WERI-Rb-1 (cell line): Measurements from ENCODE around the gene FAM43B.

Source experiments
- DNase-seq: peaks from one replicate; pipeline ENCODE4 v3.0.0-alpha.2; 2020
- H3K27ac ChIP-seq: fragments of 250-450 bp; sonication (Bioruptor Pico); 2 replicates; pipeline ENCODE4 v1.5.1; 2020; ENCODE audit warnings: mild to moderate bottlenecking, moderate library complexity
- H3K27me3 ChIP-seq: fragments of 250-450 bp; sonication (Bioruptor Pico); 2 replicates; pipeline ENCODE4 v1.5.1; 2021; ENCODE audit warnings: mild to moderate bottlenecking, low read depth, moderate library complexity; ENCODE audit not compliant: insufficient read depth, severe bottlenecking
- H3K36me3 ChIP-seq: fragments of 250-450 bp; sonication (Bioruptor Pico); 2 replicates; pipeline ENCODE4 v1.5.1; 2020; ENCODE audit warnings: mild to moderate bottlenecking, moderate library complexity
- H3K4me3 ChIP-seq: 2 replicates; pipeline ENCODE4 v1.5.1; 2011; ENCODE audit warnings: low read depth, mild to moderate bottlenecking, control low read depth, low read length
- H3K9me3 ChIP-seq: fragments of 250-450 bp; sonication (Bioruptor Pico); 2 replicates; pipeline ENCODE4 v1.5.1; 2021; ENCODE audit warnings: mild to moderate bottlenecking, moderate library complexity; ENCODE audit not compliant: severe bottlenecking
- CTCF ChIP-seq: IDR thresholded peaks from 2 replicates; pipeline ENCODE4 v1.5.1; 2011; ENCODE audit warnings: low read depth, mild to moderate bottlenecking, control low read depth, inconsistent platforms, low read length

The FAM43B gene

GRCh38 chr1:20530901-20531300, 21.5 kb upstream of the FAM43B start:
- Histone ChIP-seq H3K27ac (no peak overlapping the region), H3K4me3 (no peak overlapping the region), H3K27me3 (no peaks in the 10 kb centered on the region), H3K9me3 (peaks cover 2% of the 10 kb centered on the region), H3K36me3 (no peaks in the 10 kb centered on the region)
- no peak for TF ChIP-seq CTCF
- DNase-seq, result no peak

GRCh38 chr1:20533635-20534034, 18.7 kb upstream of the FAM43B start:
- Histone ChIP-seq H3K36me3 (no peaks in the 10 kb centered on the region), H3K4me3 (no peak overlapping the region), H3K27me3 (no peaks in the 10 kb centered on the region), H3K9me3 (peaks cover 2% of the 10 kb centered on the region), H3K27ac (no peak overlapping the region)
- no peak for DNase-seq
- TF ChIP-seq CTCF, result no peak

- Histone ChIP-seq H3K36me3 (no peaks in the 10 kb centered on the region), H3K27ac (no peak overlapping the region), H3K4me3 (no peak overlapping the region), H3K27me3 (no peaks in the 10 kb centered on the region), H3K9me3 (no peaks in the 10 kb centered on the region)
- no peak for TF ChIP-seq CTCF
- no peak for DNase-seq
Measured at GRCh38 chr1:20534659-20535417, 17.5 kb upstream of the FAM43B start.

- no peaks in the 10 kb centered on the region for H3K27me3 ChIP-seq
- no peak for TF ChIP-seq CTCF
- H3K36me3 ChIP-seq, result no peaks in the 10 kb centered on the region
- no peak overlapping the region for H3K4me3 ChIP-seq
- DNase-seq, result no peak
- H3K9me3 ChIP-seq, result no peaks in the 10 kb centered on the region
- H3K27ac ChIP-seq, result no peak overlapping the region
Measured at GRCh38 chr1:20538227-20538626, 14.1 kb upstream of the FAM43B start.

- no peaks in the 10 kb centered on the region for H3K27me3 ChIP-seq
- no peaks in the 10 kb centered on the region for H3K36me3 ChIP-seq
- TF ChIP-seq CTCF, result no peak
- no peak for DNase-seq
- no peak overlapping the region for H3K4me3 ChIP-seq
- no peak overlapping the region for H3K27ac ChIP-seq
- no peaks in the 10 kb centered on the region for H3K9me3 ChIP-seq
Measured at GRCh38 chr1:20538760-20539551, 13.4 kb upstream of the FAM43B start.
